ENCODE data around the gene MTA3. TPM values are rescaled to one million over a fixed set of nuclear protein-coding genes. Genes with fewer than 3 reads are reported as not detected.
A peak's percentile ranks its signal among the peaks of the same experiment; 100 is the strongest.

MTA3 gene
- total and polyA plus RNA-seq, 2 of the 8 experiments (the other 6 are each of a cell fraction or from before 2014, with no cell fraction given): 125 to 184 TPM

GRCh38 chr2:42755191-42755880, 186.9 kb downstream of the MTA3 start:
- Histone ChIP-seq H4K5ac (ENCODE audit: insufficient read length, low read depth, low read length) (no peak overlapping the region), H2AFZ (ENCODE audit: low read length) (no peak overlapping the region), H3K23me2 (ENCODE audit: low read depth, low read length) (no peaks in the 10 kb centered on the region), H3K36me3 (ENCODE audit: control insufficient read depth in 2 of 4, insufficient read depth in 4 of 4, low read length in 3 of 4) (peaks cover 0 to 3% (median 0%) of the 10 kb centered on the region in 4 experiments; a peak in 2 of 8 replicates), H3K14ac (ENCODE audit: insufficient read length) (no peak overlapping the region), H2BK5ac (ENCODE audit: low read depth, low read length) (no peak overlapping the region), H3K4me3 (ENCODE audit: extremely low read depth in 1 of 4, insufficient read depth in 2 of 4, low read depth in 3 of 4, low read length in 4 of 4) (no peak overlapping the region), H3K4ac (replicated peaks; ENCODE audit: insufficient read length, low read depth, low read length) (no peak overlapping the region), H2BK20ac (ENCODE audit: low read length) (no peak overlapping the region), H3K9ac (replicated peaks in 1 of 4; ENCODE audit: extremely low read depth in 1 of 4, low read depth in 3 of 4, low read length in 3 of 4) (no peak overlapping the region), H3K27ac (ENCODE audit: low read depth, low read length) (no peak overlapping the region), H3K9me3 (ENCODE audit: insufficient read depth in 2 of 2, low read depth in 1 of 2, low read length in 1 of 2) (no peaks in the 10 kb centered on the region), H3K4me2 (ENCODE audit: insufficient read depth in 1 of 2, low read depth in 2 of 2, low read length in 2 of 2) (no peak overlapping the region), H2AK5ac (ENCODE audit: low read depth, low read length) (no peak overlapping the region), H2BK15ac (ENCODE audit: low read length) (no peak overlapping the region), H3K79me2 (ENCODE audit: control insufficient read depth in 1 of 2, insufficient read depth in 2 of 2, low read length in 2 of 2) (no peaks in the 10 kb centered on the region), H3K23ac (ENCODE audit: insufficient read length) (no peak overlapping the region), H3K27me3 (replicated peaks in 1 of 4; ENCODE audit: control insufficient read depth in 3 of 4, extremely low read depth in 1 of 4, insufficient read depth in 3 of 4, low read length in 3 of 4) (no peaks in the 10 kb centered on the region), H4K20me1 (replicated peaks in 1 of 2; ENCODE audit: control insufficient read depth in 1 of 2, insufficient read depth in 2 of 2, low read length in 2 of 2) (no peaks in the 10 kb centered on the region), H3K79me1 (ENCODE audit: low read depth, low read length) (no peaks in the 10 kb centered on the region; the same call in 1 of the 2 replicates), H4K8ac (ENCODE audit: extremely low read depth, insufficient read depth, low read length) (peak overlapping the region; percentile 63; the same call in 1 of the 2 replicates), H3K4me1 (replicated peaks in 1 of 4; ENCODE audit: control insufficient read depth in 3 of 4, insufficient read depth in 4 of 4, low read length in 3 of 4) (no peaks in the 10 kb centered on the region), H4K91ac (replicated peaks; ENCODE audit: insufficient read length, low read length) (no peak overlapping the region), H3K56ac (replicated peaks; ENCODE audit: insufficient read length, low read depth, low read length) (no peak overlapping the region), H2BK12ac (ENCODE audit: low read depth, low read length) (no peak overlapping the region), H3K18ac (ENCODE audit: extremely low read depth, low read length) (0 out of 2 replicates have a peak overlapping the region, but pooled peaks have one; percentile 24), H2BK120ac (replicated peaks; ENCODE audit: low read depth, low read length) (no peak overlapping the region)
- DNase-seq (ENCODE audit: low read depth in 1 of 2, low spot score in 2 of 2) (no peak), FAIRE-seq (no peak)
- 90% methylated on average over 14 of the region's 14 CpGs; no CpG with 5 or more reads in 1 of the 2 experiments for WGBS, 2 experiments (ENCODE audit: extremely low coverage in 1 of 2, insufficient coverage in 1 of 2, insufficient read length in 1 of 2, insufficient replicate concordance in 2 of 2, low coverage in 1 of 2, low lambda C conversion rate in 2 of 2, missing lambda C conversion rate in 1 of 2)
- ChIA-PET CTCF (ENCODE audit: partially characterized antibody) (interaction anchor here (0.8 to 4.5 kb wide), 4 partner anchors 11 to 370 kb away, joined by 3 to 23 read pairs (median 3); no protein-coding TSS in a partner anchor), POLR2A (ENCODE audit: partially characterized antibody) (interaction anchor here (0.6 to 1.3 kb wide), 2 partner anchors 90 to 137 kb away, joined by 3 read pairs; no protein-coding TSS in a partner anchor)
- no peak for TF ChIP-seq ATF2 (IDR thresholded peaks at IDR 0.05; ENCODE audit: low read length)
- no peak for TF ChIP-seq SP4 (IDR thresholded peaks at IDR 0.05; ENCODE audit: low read length)
- no peak for TF ChIP-seq NANOG (IDR thresholded peaks at IDR 0.05; ENCODE audit: insufficient read depth, low read depth, low read length, poor library complexity, severe bottlenecking)
- TF ChIP-seq SRF (IDR thresholded peaks at IDR 0.05; ENCODE audit: low read depth, low read length): no peak
- TF ChIP-seq SIN3A (conservative IDR thresholded peaks at IDR 0.05 in 1 of 2, IDR thresholded peaks at IDR 0.05 in 1 of 2; ENCODE audit: low read depth in 1 of 2, low read length in 2 of 2): no peak
- no peak for TF ChIP-seq SIX5 (IDR thresholded peaks at IDR 0.05; ENCODE audit: low read depth, low read length)
- no peak for TF ChIP-seq KDM5A (IDR thresholded peaks at IDR 0.05; ENCODE audit: low read length)
- TF ChIP-seq ZNF274 (IDR thresholded peaks at IDR 0.05; ENCODE audit: borderline replicate concordance, extremely low read depth, low read length): no peak
- no peak for TF ChIP-seq TEAD4 (IDR thresholded peaks at IDR 0.05; ENCODE audit: low read depth, low read length)
- no peak for TF ChIP-seq TCF12 (IDR thresholded peaks at IDR 0.05; ENCODE audit: low read depth, low read length)
- no peak for TF ChIP-seq POLR2AphosphoS5 (IDR thresholded peaks at IDR 0.05; ENCODE audit: low read depth, low read length)

All from H1 (cell line).